Esophagus squamous epithelium (tissue), 5 donors: ENCODE results near the gene BAIAP2. TPM values are rescaled to one million over a fixed set of nuclear protein-coding genes. Genes with fewer than 3 reads are reported as not detected.

Experiments used
- DNase-seq: peaks from one replicate; lab custom pipeline; 2025; lab: John Stamatoyannopoulos, UW
- H3K27ac ChIP-seq, 4 donors: fragments of 200-600 bp; sonication (generic); one replicate each; pipeline ENCODE4 v1.5.1; 2016 to 2019; ENCODE audit warnings: mild to moderate bottlenecking in 1 of 4
- H3K27me3 ChIP-seq, 4 donors: fragments of 200-600 bp; sonication (generic); 1 replicate in 3 of 4; 2 replicates in 1 of 4; pipeline versions ENCODE4 v1.5.1 to v1.6.0; 2017 to 2021; ENCODE audit warnings: antibody characterized with exemption in 1 of 4
- H3K36me3 ChIP-seq, 3 donors: fragments of 200-600 bp; sonication (generic); one replicate each; pipeline ENCODE4 v1.5.1; 2016 to 2019
- H3K4me1 ChIP-seq, 3 donors: fragments of 200-600 bp; sonication (generic); one replicate each; pipeline ENCODE4 v1.5.1; 2017 to 2019
- H3K4me3 ChIP-seq, 4 donors: fragments of 200-600 bp; sonication (generic); 1 replicate in 3 of 4; 2 replicates in 1 of 4; pipeline ENCODE4 v1.5.1; 2016 to 2019; ENCODE audit warnings: mild to moderate bottlenecking in 2 of 4, moderate library complexity in 1 of 4
- H3K9me3 ChIP-seq, 3 donors: fragments of 200-600 bp; sonication (generic); one replicate each; pipeline ENCODE4 v1.5.1; 2016 to 2019
- POLR2A ChIP-seq, 4 donors: fragments of 450-650 bp; IDR thresholded peaks; one replicate each; pipeline ENCODE4 v1.6.1; 2017; ENCODE audit warnings: antibody characterized with exemption in 4 of 4, mild to moderate bottlenecking in 4 of 4, moderate library complexity in 3 of 4
- WGBS, 2 donors: methylation state at CpG; one replicate each; pipeline ENCODE4 v1.1.5; 2018; 5-methylcytosine and 5-hydroxymethylcytosine counted together
- intact Hi-C: fragments of 100-400 bp; cut with DNase I; formaldehyde crosslinking; loops from one replicate; pipeline ENCODE4 v1.15.0; 2022
- total RNA-seq, 4 donors: library from RNA; depleted of rRNA; stranded (reverse); fragments of >200 nt; gene quantifications; one replicate each; pipeline ENCODE4 v1.1.0, GENCODE V29; 2016
- TF ChIP-seq, protein P1 (sequence below), 6 experiments: fragments of 450-650 bp in 4 of 6; fragments of 200-600 bp in 2 of 6; sonication (generic) in 2 of 6; IDR thresholded peaks; one replicate each; pipeline ENCODE4 v1.5.1; 2016 to 2019; ENCODE audit warnings: antibody characterized with exemption in 6 of 6, mild to moderate bottlenecking in 4 of 6, moderate library complexity in 4 of 6
- donor health status: DM: yes; HTN: yes; CAD: no.

Gene BAIAP2
- total RNA-seq, 4 donors from 2014 or later = 87.8 to 175 (median 105) TPM

DNA sequence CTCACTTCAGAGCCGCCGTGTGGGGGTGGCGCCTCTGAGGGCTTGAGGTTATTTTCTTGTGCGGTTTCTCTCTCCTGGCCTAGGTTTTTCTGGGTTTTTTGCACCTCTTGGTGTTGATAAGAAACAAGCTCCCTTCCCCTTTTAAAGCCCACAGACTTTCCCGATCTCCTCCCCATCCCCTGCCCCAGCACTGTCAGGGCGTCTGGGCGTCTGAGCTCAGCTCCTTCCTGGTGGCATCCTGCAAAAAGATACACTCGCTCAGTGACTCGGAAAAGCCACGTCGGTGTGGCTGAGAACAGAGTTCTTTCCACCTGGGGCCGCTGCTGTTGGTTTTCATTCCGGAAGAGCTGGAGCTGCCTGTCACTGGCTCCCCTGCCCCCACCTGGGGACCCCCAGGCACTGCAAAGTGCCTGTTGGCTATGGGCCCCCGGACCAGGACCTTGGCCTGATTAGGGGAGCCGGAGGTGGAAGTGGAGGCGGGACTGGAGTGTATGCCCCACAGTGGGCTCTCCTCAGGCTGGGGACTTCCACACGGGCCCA lies 14.5 kb downstream of the BAIAP2 start:
- intact Hi-C loops = no loop called here
- WGBS, 2 donors = 49% methylated on average over 11 to 13 of the region's 17 CpGs
- DNase-seq = no peak
- TF ChIP-seq, protein P1, sequence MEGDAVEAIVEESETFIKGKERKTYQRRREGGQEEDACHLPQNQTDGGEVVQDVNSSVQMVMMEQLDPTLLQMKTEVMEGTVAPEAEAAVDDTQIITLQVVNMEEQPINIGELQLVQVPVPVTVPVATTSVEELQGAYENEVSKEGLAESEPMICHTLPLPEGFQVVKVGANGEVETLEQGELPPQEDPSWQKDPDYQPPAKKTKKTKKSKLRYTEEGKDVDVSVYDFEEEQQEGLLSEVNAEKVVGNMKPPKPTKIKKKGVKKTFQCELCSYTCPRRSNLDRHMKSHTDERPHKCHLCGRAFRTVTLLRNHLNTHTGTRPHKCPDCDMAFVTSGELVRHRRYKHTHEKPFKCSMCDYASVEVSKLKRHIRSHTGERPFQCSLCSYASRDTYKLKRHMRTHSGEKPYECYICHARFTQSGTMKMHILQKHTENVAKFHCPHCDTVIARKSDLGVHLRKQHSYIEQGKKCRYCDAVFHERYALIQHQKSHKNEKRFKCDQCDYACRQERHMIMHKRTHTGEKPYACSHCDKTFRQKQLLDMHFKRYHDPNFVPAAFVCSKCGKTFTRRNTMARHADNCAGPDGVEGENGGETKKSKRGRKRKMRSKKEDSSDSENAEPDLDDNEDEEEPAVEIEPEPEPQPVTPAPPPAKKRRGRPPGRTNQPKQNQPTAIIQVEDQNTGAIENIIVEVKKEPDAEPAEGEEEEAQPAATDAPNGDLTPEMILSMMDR (IDR thresholded peaks at IDR 0.05) = no peak
- TF ChIP-seq POLR2A (IDR thresholded peaks at IDR 0.05) = no peak
- Histone ChIP-seq H3K9me3 (no peaks in the 10 kb centered on the region), H3K4me3 (peak overlapping the region in 3 of 4 donors; percentile 7 to 53 (median 20)), H3K4me1 (peaks cover 57 to 96% (median 80%) of the 10 kb centered on the region in 3 donors), H3K27ac (peak overlapping the region; percentile 85 to 89 (median 86)), H3K36me3 (peaks cover 0 to 40% (median 0%) of the 10 kb centered on the region in 3 donors), H3K27me3 (no peaks in the 10 kb centered on the region)

DNA sequence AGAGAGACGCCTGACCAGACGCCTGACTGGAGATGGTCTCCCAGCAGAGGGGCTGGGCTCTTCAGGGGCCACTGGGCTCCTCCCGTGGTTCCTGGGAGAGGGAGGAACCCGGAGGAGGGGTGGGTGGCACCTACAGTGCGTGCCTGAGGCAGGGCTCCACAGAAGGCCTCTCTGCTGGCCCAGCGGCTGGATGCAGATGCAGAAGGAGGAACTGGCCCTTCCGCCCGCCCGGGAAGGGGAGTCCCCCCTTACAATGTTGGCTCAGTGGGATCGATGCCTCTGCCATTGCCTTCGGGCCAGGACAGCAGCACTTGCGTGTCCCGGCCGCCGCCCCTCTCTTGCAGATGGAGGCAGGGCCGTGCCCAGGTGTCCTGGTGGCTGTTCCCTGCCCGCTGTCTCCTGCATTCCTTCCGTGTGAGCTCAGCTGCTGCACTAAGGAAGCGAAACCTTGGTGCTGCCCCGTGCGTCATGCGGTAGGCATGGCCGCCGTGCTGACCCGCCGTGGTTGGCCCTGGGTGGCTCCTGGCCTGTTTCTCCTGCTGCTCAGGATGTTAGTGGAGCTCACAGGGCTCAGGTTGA lies 15.1 kb downstream of the BAIAP2 start:
- Histone ChIP-seq H3K27me3 (no peaks in the 10 kb centered on the region), H3K27ac (peak overlapping the region; percentile 85 to 89 (median 86)), H3K4me1 (peaks cover 51 to 96% (median 74%) of the 10 kb centered on the region in 3 donors), H3K36me3 (peaks cover 0 to 40% (median 0%) of the 10 kb centered on the region in 3 donors), H3K4me3 (peak overlapping the region in 3 of 4 donors; percentile 7 to 53 (median 20)), H3K9me3 (no peaks in the 10 kb centered on the region)
- intact Hi-C loops = no loop called here
- TF ChIP-seq, protein P1 (IDR thresholded peaks at IDR 0.05) = peak in 2 of 6 experiments; percentile 6 to 17
- TF ChIP-seq POLR2A (IDR thresholded peaks at IDR 0.05) = peak in 3 of 4 donors; percentile 14 to 42 (median 31)
- 60% methylated on average over 12 of the region's 26 CpGs; no CpG with 5 or more reads in 1 of the 2 donors for WGBS, 2 donors
- DNase-seq = peak; percentile 30

DNA sequence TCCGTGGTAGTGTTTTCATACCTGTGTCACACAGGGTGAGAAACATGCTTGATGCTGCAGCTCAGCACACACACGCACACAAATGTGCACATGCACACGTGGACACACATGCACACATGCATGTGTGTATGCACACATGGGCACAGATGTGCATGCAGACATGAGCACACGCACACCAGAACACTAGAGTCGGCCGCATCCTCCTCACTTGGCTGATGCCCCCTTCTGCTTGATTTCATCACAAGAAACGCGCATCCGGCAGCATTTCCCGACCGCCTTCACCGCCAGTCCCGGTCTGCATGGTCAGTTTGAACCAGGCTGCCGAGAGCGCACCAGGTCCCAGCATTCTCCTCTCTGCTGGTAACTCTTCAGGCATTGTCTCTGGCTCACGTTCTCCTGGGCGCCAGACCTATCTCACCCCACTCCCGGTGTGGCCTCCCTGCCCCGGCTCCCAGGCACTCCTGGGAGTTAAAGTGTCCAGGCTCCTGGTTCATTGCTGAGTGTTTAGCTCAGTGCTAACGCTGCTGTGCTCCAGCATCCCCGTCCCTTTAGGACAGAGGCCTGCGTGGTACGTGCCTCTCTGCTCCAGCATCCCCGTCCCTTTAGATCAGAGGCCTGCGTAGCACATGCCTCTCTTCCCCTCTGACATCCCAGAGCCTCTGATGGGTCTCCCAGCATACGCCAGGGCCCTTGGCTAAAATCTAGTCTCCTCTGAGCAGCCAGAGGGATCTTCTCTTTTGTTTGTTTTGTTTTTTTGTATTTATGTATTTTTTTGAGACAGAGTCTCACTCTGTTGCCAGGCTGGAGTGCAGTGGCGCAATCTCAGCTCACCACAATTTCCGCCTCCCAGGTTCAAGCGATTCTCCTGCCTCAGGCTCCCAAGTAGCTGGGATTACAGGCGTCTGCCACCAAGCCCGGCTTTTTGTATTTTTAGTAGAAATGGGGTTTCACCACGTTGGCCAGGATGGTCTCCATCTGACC lies 16.0 kb downstream of the BAIAP2 start:
- Histone ChIP-seq H3K4me1 (peaks cover 42 to 96% (median 65%) of the 10 kb centered on the region in 3 donors), H3K36me3 (peaks cover 0 to 42% (median 0%) of the 10 kb centered on the region in 3 donors), H3K27ac (peak overlapping the region; percentile 85 to 89 (median 86)), H3K9me3 (no peaks in the 10 kb centered on the region), H3K27me3 (no peaks in the 10 kb centered on the region), H3K4me3 (peak overlapping the region in 1 of 4 donors; percentile 53)
- TF ChIP-seq, protein P1 (IDR thresholded peaks at IDR 0.05) = no peak
- no peak for TF ChIP-seq POLR2A (IDR thresholded peaks at IDR 0.05)
- intact Hi-C loops = no loop called here
- 77 to 79% methylated on average over 24 to 27 of the region's 32 CpGs for WGBS, 2 donors
- no peak for DNase-seq

DNA sequence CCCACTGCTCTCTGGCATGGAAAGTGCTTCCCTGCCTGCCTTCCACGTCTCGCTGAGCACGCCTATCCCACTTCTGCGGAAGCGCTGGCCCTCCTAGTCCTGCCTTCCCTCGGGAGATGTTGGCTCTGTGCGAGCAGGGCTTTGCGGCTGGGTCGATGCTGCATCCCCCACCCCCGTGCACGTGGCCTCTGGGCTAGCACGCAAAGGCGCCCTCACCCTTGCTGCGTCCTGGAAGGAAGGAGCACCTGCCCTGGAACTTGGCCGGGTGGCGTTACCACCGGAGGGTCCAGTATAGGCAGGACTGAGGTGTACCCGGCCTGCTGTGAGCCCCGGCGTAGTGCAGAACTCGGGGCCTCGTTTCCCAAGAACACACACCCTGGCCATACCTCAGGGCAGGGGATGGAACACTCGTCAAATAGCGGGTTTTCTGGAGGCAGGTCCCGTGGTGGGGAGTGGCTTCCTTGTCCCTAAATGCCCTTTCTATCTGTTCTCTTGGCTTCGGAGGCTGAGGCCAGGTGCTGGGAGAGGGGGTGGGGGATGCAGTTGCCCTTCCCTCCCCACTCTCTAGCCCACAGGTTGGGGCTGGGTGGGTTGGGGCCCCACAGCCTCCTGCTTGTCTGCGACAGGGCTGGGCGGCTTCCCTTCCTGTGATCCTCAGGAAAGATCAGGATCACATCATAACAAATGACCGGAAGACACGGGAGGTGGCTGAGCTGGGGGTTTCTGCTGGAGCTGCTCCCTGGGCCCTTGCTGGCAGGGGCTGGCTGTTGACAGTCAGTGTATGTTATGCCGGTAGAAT lies 17.4 kb downstream of the BAIAP2 start:
- 67 to 69% methylated on average over 6 to 9 of the region's 31 CpGs for WGBS, 2 donors
- H3K4me1 ChIP-seq = peaks cover 54 to 96% (median 71%) of the 10 kb centered on the region in 3 donors

More for the DNA sequence above, 17.4 kb downstream of the BAIAP2 start:
- H3K4me3 ChIP-seq = no peak overlapping the region
- TF ChIP-seq, protein P1 (IDR thresholded peaks at IDR 0.05) = no peak
- TF ChIP-seq POLR2A (IDR thresholded peaks at IDR 0.05) = no peak
- no peaks in the 10 kb centered on the region for H3K27me3 ChIP-seq
- intact Hi-C loops = no loop called here
- DNase-seq = no peak
- H3K36me3 ChIP-seq = peaks cover 0 to 35% (median 0%) of the 10 kb centered on the region in 3 donors
- peak overlapping the region; percentile 46 to 89 (median 80) for H3K27ac ChIP-seq
- no peaks in the 10 kb centered on the region for H3K9me3 ChIP-seq
